ENCODE results near the gene PLEKHG5.
"Not testable (repeated sequence)": the region's sequence is repeated elsewhere in the genome, so short reads cannot be mapped to it uniquely, and the experiment has no call there.

Gene PLEKHG5

GRCh38 chr1:6445062-6445763 lies 46.3 kb downstream of the PLEKHG5 start:
- no peak for DNase-seq

- no peak for DNase-seq
Measured at GRCh38 chr1:6444377-6444776, 47.1 kb downstream of the PLEKHG5 start.

DNA sequence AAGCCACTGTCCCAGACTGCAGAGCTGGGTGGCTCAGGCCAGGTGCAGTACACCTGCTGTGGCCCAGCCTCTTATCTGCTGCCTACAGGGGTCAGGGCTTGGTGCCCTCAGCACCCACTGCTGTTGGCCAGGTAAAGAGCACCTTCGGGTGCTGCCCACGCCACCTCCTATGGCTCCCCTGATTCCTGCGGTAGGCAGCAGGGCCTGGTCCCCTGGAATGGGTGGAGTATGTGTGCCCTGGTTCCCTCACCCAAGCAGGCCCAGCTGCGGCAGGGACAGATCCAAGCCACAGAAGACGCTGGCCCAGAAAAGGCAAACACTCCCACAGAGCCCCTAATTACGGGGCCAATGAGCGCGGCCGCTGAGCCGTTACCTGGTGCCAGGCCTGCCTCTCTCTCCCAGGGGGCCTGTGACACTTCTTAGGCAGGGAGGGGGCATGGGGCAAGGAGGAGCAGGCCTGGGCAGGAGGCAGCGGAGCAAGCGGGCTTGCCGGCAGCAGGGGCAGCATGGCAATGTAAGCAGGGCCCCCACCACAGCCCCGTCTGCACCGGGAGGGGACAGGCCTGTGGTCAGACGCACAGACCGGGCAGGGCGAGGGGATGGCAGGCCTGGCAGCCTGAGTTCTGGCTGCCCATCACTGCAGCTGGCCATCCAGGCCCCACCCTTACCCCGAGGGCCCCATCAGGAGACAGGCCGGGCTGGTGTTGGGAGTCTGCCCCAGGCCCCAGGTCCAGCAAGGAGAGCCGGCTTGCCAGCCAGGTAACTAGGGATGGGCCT lies 47.9 kb downstream of the PLEKHG5 start:
- no peak for DNase-seq

DNA sequence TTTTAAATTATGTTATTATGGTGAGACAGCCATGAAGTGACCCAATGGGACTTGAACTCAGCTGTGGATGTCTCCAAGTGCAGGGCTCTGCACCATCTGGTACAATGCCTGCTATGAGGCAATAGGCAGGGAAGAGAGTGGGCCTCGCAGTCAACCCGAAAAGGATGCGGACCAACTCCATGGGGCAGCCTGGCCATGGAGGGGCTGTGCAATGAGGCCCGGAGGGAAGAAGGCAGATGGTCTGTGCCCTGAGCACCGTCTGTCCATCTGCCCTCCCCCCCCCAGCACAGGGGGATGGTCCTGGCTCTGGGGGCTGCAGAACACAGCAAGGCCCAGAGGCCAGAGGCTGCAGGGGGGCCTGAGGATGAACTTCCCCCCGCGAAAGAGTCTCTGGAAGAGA lies 49.9 kb downstream of the PLEKHG5 start:
- no peak for DNase-seq

DNA sequence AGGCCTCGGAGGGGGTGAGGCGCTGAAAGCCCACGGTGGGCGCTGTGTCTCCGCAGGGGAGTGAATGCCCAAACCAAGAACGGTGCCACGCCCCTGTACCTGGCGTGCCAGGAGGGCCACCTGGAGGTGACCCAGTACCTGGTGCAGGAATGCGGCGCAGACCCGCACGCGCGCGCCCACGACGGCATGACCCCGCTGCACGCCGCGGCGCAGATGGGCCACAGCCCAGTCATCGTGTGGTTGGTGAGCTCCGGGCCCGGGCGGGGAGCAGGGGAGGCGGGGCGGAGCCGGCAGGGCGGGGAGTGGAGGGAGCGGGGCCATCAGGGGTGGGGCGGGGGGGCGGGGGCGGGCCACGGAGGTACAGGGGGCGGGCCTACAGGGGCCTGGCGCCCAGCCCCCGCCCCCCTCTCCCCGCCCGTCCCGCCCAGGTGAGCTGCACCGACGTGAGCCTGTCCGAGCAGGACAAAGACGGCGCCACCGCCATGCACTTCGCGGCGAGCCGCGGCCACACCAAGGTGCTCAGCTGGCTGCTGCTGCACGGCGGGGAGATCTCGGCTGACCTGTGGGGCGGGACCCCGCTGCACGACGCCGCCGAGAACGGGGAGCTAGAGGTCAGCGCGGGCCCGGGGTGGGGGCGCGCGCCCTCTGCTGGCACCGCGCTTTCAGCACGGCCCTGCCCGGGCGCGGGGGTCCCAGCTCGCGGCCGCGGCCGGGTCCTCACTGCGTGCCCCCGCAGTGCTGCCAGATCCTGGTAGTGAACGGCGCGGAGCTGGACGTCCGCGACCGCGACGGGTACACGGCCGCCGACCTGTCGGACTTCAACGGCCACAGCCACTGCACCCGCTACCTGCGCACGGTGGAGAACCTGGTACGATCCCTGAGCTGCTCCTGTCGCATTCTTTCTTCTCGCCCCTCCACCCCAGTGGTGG lies 51.0 kb downstream of the PLEKHG5 start:
- DNase-seq: peak; percentile 78

GRCh38 chr1:6438047-6438525 lies 53.4 kb downstream of the PLEKHG5 start:
- peak; percentile 68 for DNase-seq

DNA sequence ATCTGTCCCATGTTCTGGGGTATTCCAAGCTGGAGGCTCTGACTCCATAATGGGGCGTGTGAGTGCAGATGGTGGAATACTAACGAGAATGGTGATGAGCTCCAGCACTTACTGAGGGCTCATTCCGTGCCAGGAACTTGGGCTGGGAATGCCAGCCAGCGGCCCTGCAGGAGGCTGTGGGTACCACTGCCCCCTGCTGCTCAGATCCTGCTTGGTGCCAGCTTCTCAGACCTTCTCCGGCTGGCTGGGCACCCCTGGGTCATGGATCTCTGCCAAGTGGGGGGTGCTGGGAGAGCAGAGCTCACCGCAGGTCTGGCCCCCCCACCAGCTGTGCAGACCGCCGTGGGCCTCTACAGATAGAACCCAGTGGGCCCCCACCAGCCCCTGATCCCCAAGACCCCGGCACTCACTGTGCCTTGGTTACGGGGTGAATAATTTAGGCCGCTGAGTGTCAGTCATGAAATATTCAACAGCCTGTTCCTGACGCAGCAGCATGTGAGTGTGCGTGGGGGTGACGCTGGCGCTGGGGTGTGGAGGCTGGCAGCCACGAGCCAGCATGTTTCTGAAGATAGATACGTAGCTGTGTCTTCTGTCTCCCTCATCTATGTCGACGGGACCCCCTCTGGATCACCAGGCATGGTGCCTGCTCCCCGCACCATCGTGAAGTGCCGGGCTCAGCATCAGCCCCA lies 54.3 kb downstream of the PLEKHG5 start:
- not testable (repeated sequence) for DNase-seq

GRCh38 chr1:6436277-6436676 lies 55.2 kb downstream of the PLEKHG5 start:
- DNase-seq: not testable (repeated sequence)

- no peak for DNase-seq
Measured at GRCh38 chr1:6435547-6435946, 55.9 kb downstream of the PLEKHG5 start.

GRCh38 chr1:6435129-6435528 lies 56.3 kb downstream of the PLEKHG5 start:
- DNase-seq: no peak

DNA sequence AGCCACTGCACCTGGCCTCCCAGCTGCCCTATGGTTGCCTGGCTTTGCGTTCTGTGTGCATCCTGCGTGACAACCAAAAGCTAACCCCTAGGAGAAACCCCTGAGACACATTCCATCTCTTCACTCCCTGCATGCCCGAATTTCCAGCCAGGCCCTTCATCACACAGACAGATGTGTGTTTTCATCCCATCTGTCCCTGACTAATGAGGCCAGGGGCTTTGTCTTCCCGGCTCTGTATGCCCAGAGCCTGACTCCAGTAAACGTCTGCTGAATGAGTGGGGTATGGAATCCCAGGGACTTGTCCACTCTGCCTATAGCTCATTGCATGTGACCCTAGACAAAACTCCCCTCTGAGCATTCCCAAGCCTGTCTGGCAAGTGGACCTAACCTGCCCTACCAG lies 57.3 kb downstream of the PLEKHG5 start:
- DNase-seq: no peak

DNA sequence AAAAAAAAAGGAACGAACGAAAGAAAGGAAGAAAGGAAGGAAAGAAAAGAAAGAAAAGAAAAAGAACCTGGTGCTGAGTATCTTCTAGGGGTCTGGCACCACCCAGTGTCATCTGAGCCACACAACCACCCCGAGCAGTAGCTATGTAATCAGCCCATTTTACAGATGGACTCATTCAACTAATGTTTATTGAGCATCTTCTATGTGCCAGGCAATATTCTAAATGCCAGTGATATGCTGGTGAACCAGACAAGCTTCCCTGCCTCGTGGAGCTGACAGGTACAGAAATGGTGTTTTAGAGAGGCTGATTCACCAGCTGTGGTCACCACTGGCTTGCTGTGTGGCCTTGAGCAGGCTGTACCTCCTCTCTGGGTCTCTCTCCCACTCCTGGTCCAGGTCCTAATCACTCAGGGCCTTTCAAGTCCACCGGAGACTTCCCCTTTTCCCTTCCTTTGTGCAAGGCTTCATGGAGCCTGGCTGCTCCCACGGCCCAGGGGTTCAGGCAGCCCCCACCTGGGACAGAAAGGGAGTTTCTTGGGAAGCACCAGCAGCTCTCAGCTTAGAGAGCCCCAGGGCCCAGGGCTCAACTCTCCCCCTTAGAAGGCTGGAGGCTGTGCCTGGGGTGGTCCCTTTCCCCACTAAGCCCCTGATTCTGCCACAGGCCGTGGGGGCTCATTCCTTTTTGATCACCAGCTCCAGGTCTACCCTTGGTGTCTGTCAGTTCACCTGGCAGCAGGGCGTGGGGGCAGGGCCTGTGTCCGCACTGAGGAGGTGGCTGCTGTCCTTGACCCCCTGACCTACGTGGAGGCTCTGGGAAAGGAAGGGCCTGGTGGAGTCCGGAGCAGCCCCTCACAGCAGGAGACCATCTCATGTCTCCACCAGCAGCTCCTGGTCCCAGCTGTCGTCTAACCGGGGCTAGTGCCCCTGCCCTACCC lies 59.6 kb downstream of the PLEKHG5 start:
- DNase-seq: not testable (repeated sequence)

- not testable (repeated sequence) for DNase-seq
Measured at GRCh38 chr1:6429660-6430411, 61.6 kb downstream of the PLEKHG5 start.

GRCh38 chr1:6428453-6428852 lies 63.0 kb downstream of the PLEKHG5 start:
- not testable (repeated sequence) for DNase-seq

GRCh38 chr1:6427441-6428390 lies 63.8 kb downstream of the PLEKHG5 start:
- DNase-seq: no peak

DNA sequence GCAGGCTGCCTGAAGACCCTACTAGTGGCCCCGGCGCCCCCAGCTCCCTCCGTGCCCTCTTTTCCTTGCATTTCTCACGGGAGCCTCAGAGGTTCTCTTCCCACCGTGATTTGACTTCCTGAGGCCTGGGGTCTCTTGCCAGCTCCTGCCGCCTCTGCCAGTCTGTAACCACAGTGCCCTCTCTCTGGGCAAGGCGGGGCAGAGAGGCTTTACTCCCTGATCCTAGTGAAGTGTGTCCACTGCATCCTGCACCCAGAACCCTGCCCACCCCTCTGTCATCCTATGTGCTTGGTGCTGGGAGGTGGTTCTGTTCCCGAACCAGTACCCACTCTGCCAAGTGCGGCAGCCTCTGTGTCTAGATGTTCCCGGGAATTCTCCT lies 64.5 kb downstream of the PLEKHG5 start:
- DNase-seq: no peak

- no peak for DNase-seq
Measured at GRCh38 chr1:6426277-6426971, 65.0 kb downstream of the PLEKHG5 start.

GRCh38 chr1:6425658-6426057 lies 65.8 kb downstream of the PLEKHG5 start:
- DNase-seq: no peak

All from CD4-positive, alpha-beta T cell treated with Interleukin-15 for 1 hour (primary cell).